ENCODE results near the gene BCCIP.

DNA sequence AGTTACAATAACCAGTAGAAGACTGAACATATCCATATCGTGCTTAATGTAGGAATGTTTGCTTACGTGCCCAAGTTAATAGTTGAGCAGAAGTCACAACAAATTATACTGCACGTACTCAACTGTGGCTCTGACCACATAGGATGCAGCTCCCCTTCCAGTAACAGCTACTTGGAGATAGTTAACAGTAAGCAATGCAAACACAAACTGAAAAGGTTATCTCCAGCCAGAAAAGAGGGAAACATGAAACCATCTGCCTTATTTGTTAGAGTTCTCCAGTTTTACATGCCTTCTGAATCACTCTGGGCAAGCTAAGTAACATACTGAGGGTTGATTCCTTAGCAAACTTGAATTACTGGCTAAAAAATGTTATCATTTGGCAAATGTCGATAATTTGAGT, 48.0 kb downstream of the BCCIP start:
- TF ChIP-seq POLR2A (IDR thresholded peaks at IDR 0.05; ENCODE audit: low read length), result no peak
- no peak for TF ChIP-seq GATA1 (IDR thresholded peaks at IDR 0.05; ENCODE audit: low read depth, low read length)

All from erythroblast (primary cell).